Activated CD4-positive, alpha-beta memory T cell treated with anti-CD3 and anti-CD28 coated beads, Interleukin-2, amount 10 ng/mL, durations not matched to agents 7 days and 5 days (primary cell): ENCODE measurements around the gene RIMS4. TPM values are rescaled to one million over a fixed set of nuclear protein-coding genes. Genes with fewer than 3 reads are reported as not detected.

Experiments used
- CTCF ChIA-PET: fragments of 350-600 bp; sonication (Branson Sonifier 250); formaldehyde crosslinking; loops from one replicate; lab custom pipeline; 2021; ENCODE audit warnings: antibody characterized with exemption, inconsistent platforms; lab: Charles Lee
- POLR2A ChIA-PET: fragments of 350-600 bp; sonication (Branson Sonifier 250); formaldehyde crosslinking; loops from one replicate; lab custom pipeline; 2021; ENCODE audit warnings: antibody characterized with exemption; lab: Charles Lee
- DNase-seq: peaks from one replicate; pipeline ENCODE4 v3.0.0-alpha.2; 2020
- H3K27ac Mint-ChIP-seq: one replicate; pipeline ENCODE4 v1.8.0; 2021; ENCODE audit warnings: mild to moderate bottlenecking, mixed read lengths
- H3K27me3 Mint-ChIP-seq: one replicate; pipeline ENCODE4 v1.8.0; 2021; ENCODE audit warnings: mixed read lengths
- H3K36me3 Mint-ChIP-seq: one replicate; pipeline ENCODE4 v1.8.0; 2021; ENCODE audit warnings: low read depth, mixed read lengths
- H3K4me1 Mint-ChIP-seq: one replicate; pipeline ENCODE4 v1.8.0; 2021; ENCODE audit warnings: mixed read lengths
- H3K4me3 Mint-ChIP-seq: one replicate; pipeline ENCODE4 v1.8.0; 2021; ENCODE audit warnings: mild to moderate bottlenecking, mixed read lengths
- H3K9me3 Mint-ChIP-seq: one replicate; pipeline ENCODE4 v1.8.0; 2021; ENCODE audit warnings: mixed read lengths
- total RNA-seq, 2 experiments: library from RNA; stranded (reverse); gene quantifications; one replicate each; pipeline ENCODE4 v1.2.3, GENCODE V29; 2021

Gene RIMS4
- total RNA-seq, 2 experiments from 2014 or later: not detected

DNA sequence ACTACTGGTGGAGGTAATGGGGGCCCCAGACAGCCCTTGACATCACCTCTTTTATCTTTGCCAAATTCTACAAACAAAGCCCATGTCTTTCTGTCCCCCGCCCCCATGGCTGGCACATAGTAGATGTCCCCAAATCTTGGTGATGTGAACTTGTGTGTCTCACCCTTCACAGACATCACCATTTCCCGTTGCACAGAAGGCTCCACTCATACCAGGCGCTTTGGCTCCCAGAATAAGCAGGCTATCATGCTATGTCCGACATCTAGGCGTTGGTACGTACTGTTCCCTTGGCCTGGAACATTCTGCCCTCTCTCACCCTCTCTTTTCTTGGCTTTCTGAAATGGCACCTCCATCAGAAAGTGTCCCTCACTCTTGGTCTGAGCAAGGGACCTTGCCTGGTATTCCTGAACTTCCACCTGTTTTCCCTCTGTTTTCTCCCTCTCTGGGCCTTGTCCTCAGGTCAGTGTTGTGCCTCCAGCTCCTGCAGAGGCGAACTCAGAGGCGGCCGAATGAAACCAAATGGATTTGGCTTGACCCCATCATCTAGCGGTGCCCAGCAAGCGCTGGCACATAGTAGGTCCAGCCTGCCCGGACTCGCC is 96.1 kb downstream of the RIMS4 start:
- H3K36me3 Mint-ChIP-seq: no peaks in the 10 kb centered on the region
- CTCF ChIA-PET: no interaction called here
- no peak overlapping the region for H3K27ac Mint-ChIP-seq
- H3K27me3 Mint-ChIP-seq: peaks cover 4% of the 10 kb centered on the region
- no peak overlapping the region for H3K4me3 Mint-ChIP-seq
- no peaks in the 10 kb centered on the region for H3K9me3 Mint-ChIP-seq
- H3K4me1 Mint-ChIP-seq: no peaks in the 10 kb centered on the region
- no peak for DNase-seq
- POLR2A ChIA-PET: no interaction called here

DNA sequence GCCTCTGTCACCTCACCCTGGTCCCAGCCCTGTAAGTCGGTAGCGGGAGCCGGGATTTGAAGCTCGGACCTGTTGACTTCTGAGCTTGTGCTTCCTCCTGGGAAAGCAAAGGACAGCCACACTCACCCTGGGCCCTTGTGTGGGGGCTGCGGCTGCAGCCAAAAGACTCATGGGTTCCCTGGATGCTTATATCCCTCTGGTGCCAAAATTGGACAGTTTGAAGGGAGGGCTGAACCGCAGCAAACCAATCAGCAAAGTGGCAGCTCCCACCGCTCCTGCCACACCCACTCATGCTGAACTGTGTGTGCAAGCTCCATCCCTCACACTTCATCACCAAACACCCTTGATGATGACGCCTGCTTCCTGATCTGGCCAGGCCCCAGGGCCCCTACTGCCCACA is 99.1 kb downstream of the RIMS4 start:
- Mint-ChIP-seq H3K27ac (no peak overlapping the region), H3K9me3 (no peaks in the 10 kb centered on the region), H3K4me1 (no peaks in the 10 kb centered on the region), H3K36me3 (no peaks in the 10 kb centered on the region), H3K27me3 (peaks cover 4% of the 10 kb centered on the region), H3K4me3 (no peak overlapping the region)
- DNase-seq: no peak
- ChIA-PET POLR2A (no interaction called here), CTCF (no interaction called here)

DNA sequence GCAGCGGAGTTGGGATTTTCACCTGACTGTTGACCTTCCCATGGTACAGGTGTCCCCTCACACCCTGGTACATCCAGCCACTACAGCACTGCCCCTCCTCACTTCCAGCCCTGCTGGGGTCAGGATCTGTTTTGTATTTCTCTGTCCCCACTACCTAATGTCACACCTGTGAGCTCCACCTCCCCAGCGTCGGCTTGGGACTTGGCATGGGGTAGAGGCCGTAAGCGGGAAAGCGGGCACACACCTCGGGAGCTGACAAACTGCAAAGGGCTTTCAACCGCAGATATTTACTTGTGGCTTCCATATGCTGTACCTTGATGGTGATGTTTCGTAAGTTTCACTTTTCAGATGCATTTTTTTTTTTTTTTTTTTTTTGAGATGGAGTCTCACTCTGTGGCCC is 100.5 kb downstream of the RIMS4 start:
- no peak for DNase-seq
- ChIA-PET POLR2A (no interaction called here), CTCF (no interaction called here)
- no peaks in the 10 kb centered on the region for H3K4me1 Mint-ChIP-seq
- no peak overlapping the region for H3K4me3 Mint-ChIP-seq
- H3K27ac Mint-ChIP-seq: no peak overlapping the region
- H3K9me3 Mint-ChIP-seq: no peaks in the 10 kb centered on the region
- H3K27me3 Mint-ChIP-seq: peaks cover 4% of the 10 kb centered on the region
- no peaks in the 10 kb centered on the region for H3K36me3 Mint-ChIP-seq

DNA sequence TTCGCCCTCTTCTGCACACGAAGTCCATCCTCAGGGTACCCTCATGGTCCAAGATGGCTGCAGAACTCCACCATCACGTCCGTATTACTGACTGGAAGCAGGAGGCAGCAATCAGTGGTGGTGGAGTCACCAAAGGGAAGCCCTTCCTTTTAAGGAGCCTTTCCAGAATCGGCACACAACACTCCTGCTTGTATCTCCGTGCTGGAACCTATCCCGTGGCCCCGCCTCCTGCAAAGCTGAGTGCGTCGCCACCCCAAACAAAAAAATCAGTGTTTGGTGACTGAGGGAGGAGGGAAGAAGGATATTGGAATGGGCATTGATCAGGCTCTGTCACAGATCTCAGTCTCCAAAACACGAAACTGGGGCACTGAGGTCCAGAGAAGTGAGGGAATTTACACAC is 101.0 kb downstream of the RIMS4 start:
- Mint-ChIP-seq H3K4me1 (no peaks in the 10 kb centered on the region), H3K36me3 (no peaks in the 10 kb centered on the region), H3K4me3 (no peak overlapping the region), H3K27ac (no peak overlapping the region), H3K9me3 (no peaks in the 10 kb centered on the region), H3K27me3 (peaks cover 4% of the 10 kb centered on the region)
- no peak for DNase-seq
- ChIA-PET CTCF (no interaction called here), POLR2A (no interaction called here)

DNA sequence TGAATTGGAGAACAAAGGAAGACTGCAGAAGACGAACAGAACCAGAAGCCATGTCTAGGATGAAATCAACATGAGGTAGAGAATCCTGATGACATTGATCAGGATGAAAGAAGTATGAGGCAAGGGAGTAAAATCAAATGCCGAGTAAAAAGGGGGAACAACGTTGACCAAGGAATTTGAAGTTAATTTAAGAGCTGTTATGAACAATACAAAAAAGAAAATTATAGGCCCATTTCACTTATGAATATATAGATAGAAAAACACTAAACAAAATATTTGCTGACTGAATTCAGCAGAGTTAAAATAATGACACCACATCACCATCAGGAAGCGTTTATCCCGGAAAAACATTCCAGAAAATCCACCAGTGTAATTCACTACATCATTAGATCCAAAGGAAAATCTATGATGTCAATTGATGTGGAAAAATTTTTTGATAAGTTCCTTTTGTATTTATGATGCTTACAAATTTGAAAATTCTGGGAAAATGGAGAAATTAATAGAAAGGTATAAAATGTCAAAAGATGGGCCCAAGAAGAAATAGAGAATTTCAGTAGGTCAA is 103.2 kb downstream of the RIMS4 start:
- CTCF ChIA-PET: no interaction called here
- Mint-ChIP-seq H3K27ac (no peak overlapping the region), H3K36me3 (no peaks in the 10 kb centered on the region)

DNA sequence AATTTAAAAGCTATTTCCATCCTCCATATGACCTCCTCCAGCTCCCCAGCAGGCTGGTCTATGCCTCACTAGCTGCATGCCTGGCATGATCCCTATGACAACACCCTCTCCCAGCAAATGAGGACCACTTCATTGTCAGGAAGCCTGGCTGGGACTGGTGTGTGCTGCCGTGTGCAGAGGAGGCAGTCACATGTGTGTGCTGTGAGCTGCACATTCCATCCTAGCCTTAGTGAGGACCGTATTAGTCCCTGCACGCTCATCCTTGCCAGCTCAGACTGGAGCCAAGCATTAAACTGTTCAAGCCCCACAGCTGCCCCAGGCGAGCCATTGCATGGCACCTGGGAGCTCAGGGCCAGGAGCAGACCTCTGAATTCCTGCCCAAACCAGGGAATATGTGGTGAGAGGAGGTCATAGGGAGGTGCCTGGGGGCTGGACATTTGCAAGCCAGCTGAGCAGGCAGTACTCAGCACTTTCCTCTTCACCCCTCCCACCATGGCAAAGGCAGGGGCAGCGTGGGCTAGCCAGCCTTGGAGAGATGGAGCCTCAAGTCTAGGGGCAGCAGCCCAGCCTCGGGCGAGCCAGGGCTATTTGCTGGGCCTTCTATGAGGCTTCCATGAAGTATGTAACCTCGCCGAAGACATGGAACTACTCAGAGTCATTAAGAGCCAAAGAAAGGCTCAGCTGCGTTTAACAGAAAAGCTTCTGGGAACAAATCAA is 103.9 kb downstream of the RIMS4 start:
- no peak overlapping the region for H3K27ac Mint-ChIP-seq
- ChIA-PET CTCF (interaction anchor here (1.5 kb wide), 1 partner anchor 10 kb away, joined by 3 read pairs; no protein-coding TSS in a partner anchor), POLR2A (interaction anchor here (0.7 to 1.1 kb wide), 2 partner anchors 11 to 62 kb away, joined by 3 read pairs; no protein-coding TSS in a partner anchor)
- H3K36me3 Mint-ChIP-seq: no peaks in the 10 kb centered on the region
- peaks cover under 1% of the 10 kb centered on the region for H3K27me3 Mint-ChIP-seq
- H3K4me3 Mint-ChIP-seq: no peak overlapping the region
- H3K9me3 Mint-ChIP-seq: no peaks in the 10 kb centered on the region
- no peak for DNase-seq
- no peaks in the 10 kb centered on the region for H3K4me1 Mint-ChIP-seq

More for the DNA sequence above, 103.2 kb downstream of the RIMS4 start:
- H3K9me3 Mint-ChIP-seq: no peaks in the 10 kb centered on the region
- no peak for DNase-seq
- no peak overlapping the region for H3K4me3 Mint-ChIP-seq
- peaks cover 4% of the 10 kb centered on the region for H3K27me3 Mint-ChIP-seq
- no peaks in the 10 kb centered on the region for H3K4me1 Mint-ChIP-seq
- POLR2A ChIA-PET: interaction anchor here (0.7 kb wide), 1 partner anchor 12 kb away, joined by 3 read pairs; no protein-coding TSS in a partner anchor

DNA sequence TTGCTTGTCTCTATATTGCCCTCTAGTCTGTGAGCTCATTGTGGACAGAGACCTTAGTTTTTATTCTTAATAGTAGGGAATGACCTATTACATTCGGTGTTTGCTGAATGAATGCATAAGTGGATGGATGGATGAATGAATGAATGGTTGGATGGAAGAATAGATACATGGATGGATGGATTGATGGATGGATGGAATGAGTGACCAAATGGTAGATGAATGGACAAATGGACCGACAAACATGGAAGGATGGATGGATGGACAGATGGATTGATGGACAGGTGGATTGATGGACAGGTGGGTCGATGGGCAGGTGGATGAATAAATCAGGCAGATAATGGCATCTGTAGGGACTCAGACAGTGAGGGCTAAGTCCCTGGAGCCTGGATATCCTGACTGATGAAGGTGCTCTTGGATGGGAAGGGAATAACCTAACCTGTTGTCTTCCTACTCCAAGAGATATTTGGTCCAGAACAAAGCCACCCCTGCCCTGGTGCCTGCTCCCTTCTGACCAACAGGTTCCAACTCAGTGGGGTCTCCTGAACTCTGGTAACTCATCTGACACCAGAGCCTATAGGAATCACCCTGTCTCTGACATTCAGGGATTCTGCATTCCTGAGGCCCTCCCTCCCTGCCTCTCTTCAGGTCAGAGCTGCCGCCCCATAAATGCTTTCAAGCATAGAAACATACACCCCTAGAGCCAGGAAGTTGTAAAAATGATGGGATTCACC is 104.8 kb downstream of the RIMS4 start:
- no peaks in the 10 kb centered on the region for H3K9me3 Mint-ChIP-seq
- H3K27ac Mint-ChIP-seq: no peak overlapping the region
- ChIA-PET POLR2A (interaction anchor here (1.1 kb wide), 1 partner anchor 61 kb away, joined by 3 read pairs; no protein-coding TSS in a partner anchor), CTCF (interaction anchor here (1.3 to 1.5 kb wide), 2 partner anchors 9 to 21 kb away, joined by 3 read pairs; no protein-coding TSS in a partner anchor)
- H3K4me1 Mint-ChIP-seq: no peaks in the 10 kb centered on the region
- no peak for DNase-seq
- no peaks in the 10 kb centered on the region for H3K36me3 Mint-ChIP-seq
- H3K4me3 Mint-ChIP-seq: no peak overlapping the region
- H3K27me3 Mint-ChIP-seq: no peaks in the 10 kb centered on the region

DNA sequence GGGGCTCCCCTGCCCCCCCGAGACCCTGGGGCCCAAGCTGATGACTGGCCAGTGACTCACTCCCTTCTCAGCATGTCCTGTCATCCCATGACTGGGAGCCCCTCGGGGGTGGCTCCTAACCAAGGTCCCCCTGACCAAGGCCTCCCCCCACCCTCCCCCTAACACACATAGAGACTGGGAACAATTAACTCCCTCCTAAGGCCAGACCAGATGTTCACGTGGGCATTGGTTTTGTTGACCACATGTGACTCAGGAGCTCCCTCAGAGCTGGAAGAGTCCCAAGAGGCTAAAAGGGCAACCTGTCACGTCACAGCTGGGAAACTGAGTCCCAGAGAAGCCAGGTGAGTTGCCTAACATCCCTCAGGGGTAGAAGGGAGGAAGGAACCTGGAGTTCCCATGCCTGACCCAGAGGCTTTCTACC is 105.8 kb downstream of the RIMS4 start:
- POLR2A ChIA-PET: no interaction called here
- no peak overlapping the region for H3K27ac Mint-ChIP-seq
- no peaks in the 10 kb centered on the region for H3K4me1 Mint-ChIP-seq
- DNase-seq: no peak
- H3K9me3 Mint-ChIP-seq: no peaks in the 10 kb centered on the region
- H3K27me3 Mint-ChIP-seq: no peaks in the 10 kb centered on the region
- no peak overlapping the region for H3K4me3 Mint-ChIP-seq
- H3K36me3 Mint-ChIP-seq: no peaks in the 10 kb centered on the region
- CTCF ChIA-PET: interaction anchor here (1.3 kb wide), 1 partner anchor 20 kb away, joined by 3 read pairs; no protein-coding TSS in a partner anchor

DNA sequence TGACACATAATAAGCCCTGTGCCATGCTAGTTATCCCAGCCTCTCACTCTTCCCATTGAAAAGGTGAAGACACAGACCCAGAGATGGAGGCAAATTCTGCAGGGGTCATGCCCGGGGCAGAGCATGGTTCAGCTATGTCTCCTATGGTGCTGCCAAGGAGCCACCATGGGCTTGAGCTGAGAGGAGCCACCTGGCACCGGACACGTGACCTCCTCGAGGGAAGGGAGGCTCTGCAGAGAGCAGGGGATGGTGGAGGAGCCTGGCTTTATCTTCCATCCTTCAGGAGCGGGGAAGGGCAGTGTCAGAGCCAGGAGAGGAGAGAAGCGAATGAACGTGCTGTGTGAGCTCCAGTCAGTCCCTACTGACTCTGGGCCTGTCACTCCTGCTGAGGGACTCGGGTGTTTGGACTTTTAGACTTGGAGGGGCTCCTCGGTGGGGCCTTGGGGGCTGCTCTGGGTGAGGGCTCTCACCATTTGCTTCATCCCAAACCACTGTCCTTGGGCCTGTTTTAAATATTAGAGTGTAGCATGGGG is 106.3 kb downstream of the RIMS4 start:
- CTCF ChIA-PET: no interaction called here
- H3K4me1 Mint-ChIP-seq: no peaks in the 10 kb centered on the region
- H3K27ac Mint-ChIP-seq: no peak overlapping the region
- no peaks in the 10 kb centered on the region for H3K9me3 Mint-ChIP-seq
- H3K27me3 Mint-ChIP-seq: no peaks in the 10 kb centered on the region
- H3K36me3 Mint-ChIP-seq: no peaks in the 10 kb centered on the region
- no peak for DNase-seq
- no peak overlapping the region for H3K4me3 Mint-ChIP-seq
- POLR2A ChIA-PET: no interaction called here

DNA sequence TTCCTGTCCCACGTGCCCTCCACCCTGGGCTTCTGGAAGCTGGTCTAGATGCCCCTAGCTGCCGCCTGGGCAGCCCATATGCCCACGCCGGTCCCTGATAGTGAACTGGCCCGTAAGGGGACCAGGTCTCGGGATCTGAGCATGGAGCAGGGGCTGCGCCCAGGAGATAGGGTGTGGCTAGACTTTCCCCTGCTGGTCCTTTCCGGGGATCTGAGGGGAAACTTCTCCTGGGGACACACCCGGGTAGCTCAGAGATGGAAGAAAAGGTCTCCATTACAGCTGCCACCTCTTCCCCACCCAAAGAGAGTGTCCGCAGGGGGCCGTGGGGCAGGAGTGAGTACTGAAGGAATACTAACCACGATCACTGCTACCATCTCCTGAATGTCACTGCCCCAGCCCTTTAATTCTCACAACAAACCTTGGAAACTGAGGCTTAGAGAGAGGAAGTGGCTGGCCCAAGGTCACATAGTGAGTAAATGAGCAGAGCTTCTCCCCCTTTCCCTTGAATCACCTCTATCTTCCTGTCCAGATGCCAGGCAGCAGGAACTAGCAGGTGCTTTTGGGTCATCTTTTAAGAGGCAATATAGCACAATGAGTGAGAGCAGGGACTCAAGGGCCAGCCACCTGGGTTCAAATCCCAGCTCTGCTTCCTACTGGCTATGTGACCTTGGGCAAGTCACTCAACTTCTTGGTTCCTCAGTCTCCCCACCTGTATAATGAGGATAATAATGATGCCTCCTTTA is 107.0 kb downstream of the RIMS4 start:
- H3K4me1 Mint-ChIP-seq: no peaks in the 10 kb centered on the region
- no peaks in the 10 kb centered on the region for H3K9me3 Mint-ChIP-seq
- no peaks in the 10 kb centered on the region for H3K36me3 Mint-ChIP-seq
- no peak for DNase-seq
- ChIA-PET POLR2A (no interaction called here), CTCF (no interaction called here)
- no peaks in the 10 kb centered on the region for H3K27me3 Mint-ChIP-seq
- no peak overlapping the region for H3K27ac Mint-ChIP-seq
- no peak overlapping the region for H3K4me3 Mint-ChIP-seq

DNA sequence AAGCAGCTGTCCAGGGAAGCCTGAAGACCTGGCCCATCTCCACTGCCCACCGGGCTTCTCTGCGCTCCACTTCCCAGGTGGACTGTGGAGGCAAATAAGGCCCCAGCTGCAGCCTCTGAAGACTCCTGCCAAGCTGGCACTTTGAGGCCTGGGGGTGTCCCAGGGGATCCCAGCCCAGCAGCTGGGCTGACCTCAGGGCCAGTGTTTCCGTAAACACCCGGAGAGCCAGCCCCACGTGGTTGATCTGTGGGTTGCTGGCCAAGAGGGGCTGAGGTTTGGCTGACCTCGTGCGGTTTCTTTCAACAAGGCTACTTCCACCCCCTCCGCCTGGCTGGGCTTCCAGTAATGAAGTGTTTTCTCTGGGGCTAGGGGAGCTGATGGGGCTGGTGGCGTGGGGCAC is 107.6 kb downstream of the RIMS4 start:
- H3K4me3 Mint-ChIP-seq: no peak overlapping the region
- no peak for DNase-seq
- no peaks in the 10 kb centered on the region for H3K4me1 Mint-ChIP-seq
- no peak overlapping the region for H3K27ac Mint-ChIP-seq
- H3K36me3 Mint-ChIP-seq: no peaks in the 10 kb centered on the region
- CTCF ChIA-PET: no interaction called here
- POLR2A ChIA-PET: no interaction called here
- H3K9me3 Mint-ChIP-seq: no peaks in the 10 kb centered on the region
- no peaks in the 10 kb centered on the region for H3K27me3 Mint-ChIP-seq

DNA sequence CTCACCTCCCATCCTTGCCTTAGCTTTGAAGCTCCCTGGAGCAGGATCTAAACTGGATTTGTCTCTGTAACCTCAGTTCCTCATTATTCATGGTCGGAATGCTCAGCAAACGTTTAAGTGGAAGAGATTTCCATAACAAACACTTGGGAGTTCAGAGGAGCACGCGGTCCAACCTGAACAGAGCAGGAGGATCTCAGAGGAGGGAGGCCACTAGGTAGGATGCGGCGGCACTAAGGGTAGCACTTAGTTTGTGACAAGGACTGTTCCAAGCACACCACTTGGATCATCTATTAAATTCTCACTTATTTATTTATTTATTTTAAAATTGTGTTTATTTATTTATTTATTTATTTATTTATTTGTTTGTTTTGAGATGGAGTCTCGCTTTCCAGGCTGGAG is 108.5 kb downstream of the RIMS4 start:
- H3K4me3 Mint-ChIP-seq: no peak overlapping the region
- H3K27ac Mint-ChIP-seq: no peak overlapping the region
- H3K9me3 Mint-ChIP-seq: no peaks in the 10 kb centered on the region
- ChIA-PET CTCF (no interaction called here), POLR2A (no interaction called here)
- no peaks in the 10 kb centered on the region for H3K36me3 Mint-ChIP-seq
- no peak for DNase-seq
- no peaks in the 10 kb centered on the region for H3K27me3 Mint-ChIP-seq
- no peaks in the 10 kb centered on the region for H3K4me1 Mint-ChIP-seq
